HG02885 (cell line): ENCODE measurements around the gene PITPNC1.
"Not testable (repeated sequence)": the region's sequence is repeated elsewhere in the genome, so short reads cannot be mapped to it uniquely, and the experiment has no call there.

Experiments used
- ATAC-seq: cut with Tn5 transposase; IDR thresholded peaks from one replicate; pipeline ENCODE4 v1.9.1; 2021; ENCODE audit warnings: mild to moderate bottlenecking; ENCODE audit not compliant: unreplicated experiment, poor library complexity

Gene PITPNC1

GRCh38 chr17:67376737-67377487, at the start of gene PITPNC1:
PITPNC1 (plus strand) TSS chr17:67377281.
- ATAC-seq, result peak; percentile 73

DNA sequence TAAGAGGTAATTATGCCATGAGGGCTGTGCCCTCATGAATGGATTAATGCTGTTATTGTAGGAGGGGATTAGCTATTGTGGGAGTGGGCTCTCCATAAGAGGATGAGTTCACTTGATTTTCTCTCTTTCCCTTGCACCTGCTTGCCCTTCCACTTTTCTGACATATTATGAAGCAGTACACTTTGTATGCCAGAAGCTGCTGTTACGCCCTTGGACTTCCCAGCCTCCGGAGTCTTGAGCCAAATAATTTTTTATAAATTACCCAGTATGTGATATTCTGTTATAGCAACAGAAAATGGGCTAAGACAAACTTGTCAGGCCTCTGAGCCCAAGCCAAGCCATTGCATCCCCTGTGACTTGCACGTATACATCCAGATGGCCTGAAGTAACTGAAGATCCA, 49.1 kb upstream of the PITPNC1 start:
- no peak for ATAC-seq

DNA sequence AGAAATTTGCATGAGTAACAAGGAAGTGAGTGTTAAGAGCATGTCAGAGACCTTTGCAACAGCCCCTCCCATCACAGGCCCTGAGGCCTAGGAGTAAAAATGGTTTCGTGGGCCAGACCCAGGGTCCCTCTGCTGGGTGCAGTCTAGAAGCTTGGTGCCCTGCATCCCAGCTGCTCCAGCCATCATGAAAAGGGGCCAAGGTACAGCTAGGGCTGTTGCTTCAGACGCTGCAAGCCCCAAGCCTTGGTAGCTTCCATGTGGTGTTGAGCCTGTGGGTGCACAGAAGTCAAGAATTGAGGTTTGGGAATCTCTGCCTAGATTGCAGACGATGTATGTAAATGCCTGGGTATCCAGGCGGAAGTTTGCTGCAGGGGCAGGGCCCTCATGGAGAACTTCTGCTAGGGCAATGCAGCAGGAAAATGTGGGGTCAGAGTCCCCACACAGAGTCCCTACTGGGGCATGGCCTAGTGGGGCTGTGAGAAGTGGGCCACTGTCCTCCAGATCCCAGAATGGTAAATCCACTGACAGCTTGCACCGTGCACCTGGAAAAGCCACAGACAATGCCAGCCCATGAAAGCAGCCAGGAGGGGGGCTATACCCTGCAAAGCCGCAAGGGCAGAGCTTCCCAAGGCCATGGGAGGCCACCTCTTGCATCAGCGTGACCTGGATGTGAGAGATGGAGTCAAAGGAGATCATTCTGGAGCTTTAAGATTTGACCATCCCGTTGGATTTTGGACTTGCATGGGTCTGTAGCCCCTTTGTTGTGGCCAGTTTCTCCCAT, 45.5 kb upstream of the PITPNC1 start:
- ATAC-seq, result not testable (repeated sequence)

DNA sequence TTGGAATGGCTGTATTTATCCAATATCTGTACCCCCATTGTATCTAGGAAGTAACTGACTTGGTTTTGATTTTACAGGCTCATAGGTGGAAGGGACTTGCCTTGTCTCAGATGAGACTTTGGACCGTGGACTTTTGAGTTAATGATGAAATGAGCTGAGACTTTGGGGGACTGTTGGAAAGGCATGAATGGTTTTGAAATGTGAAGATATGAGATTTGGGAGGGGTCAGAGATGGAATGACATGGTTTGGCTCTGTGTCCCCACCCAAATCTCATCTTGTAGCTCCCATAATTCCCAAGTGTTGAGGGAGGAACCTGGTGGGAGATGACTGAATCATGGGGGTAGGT, 44.9 kb upstream of the PITPNC1 start:
- ATAC-seq, result not testable (repeated sequence)

GRCh38 chr17:67335245-67335835, 41.7 kb upstream of the PITPNC1 start:
- ATAC-seq, result no peak

DNA sequence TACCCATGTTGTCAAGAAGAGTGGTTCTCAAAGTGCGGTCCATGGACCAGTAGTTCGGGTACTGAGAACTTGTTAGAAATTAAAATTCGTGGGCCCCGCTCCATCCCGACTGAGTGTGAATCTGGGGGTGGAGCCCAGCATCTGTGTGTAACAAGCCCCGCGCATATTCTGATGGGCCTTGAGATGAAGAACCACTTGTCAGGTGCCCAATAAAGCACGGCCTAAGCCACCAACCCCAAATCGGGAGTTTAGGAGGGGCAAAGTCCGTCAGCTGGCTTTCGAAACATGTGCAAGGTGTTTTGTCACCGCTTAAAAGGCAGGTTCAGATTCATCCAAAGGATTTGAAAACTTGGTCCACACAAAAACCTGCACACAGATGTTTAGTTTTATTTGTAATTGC, 40.2 kb upstream of the PITPNC1 start:
- no peak for ATAC-seq

- ATAC-seq, result not testable (repeated sequence)
Measured at GRCh38 chr17:67338353-67338752, 38.7 kb upstream of the PITPNC1 start.

GRCh38 chr17:67343237-67343636, 33.8 kb upstream of the PITPNC1 start:
- ATAC-seq, result no peak

GRCh38 chr17:67347826-67348225, 29.3 kb upstream of the PITPNC1 start:
- ATAC-seq, result no peak

- ATAC-seq, result no peak
Measured at GRCh38 chr17:67349420-67349819, 27.7 kb upstream of the PITPNC1 start.

DNA sequence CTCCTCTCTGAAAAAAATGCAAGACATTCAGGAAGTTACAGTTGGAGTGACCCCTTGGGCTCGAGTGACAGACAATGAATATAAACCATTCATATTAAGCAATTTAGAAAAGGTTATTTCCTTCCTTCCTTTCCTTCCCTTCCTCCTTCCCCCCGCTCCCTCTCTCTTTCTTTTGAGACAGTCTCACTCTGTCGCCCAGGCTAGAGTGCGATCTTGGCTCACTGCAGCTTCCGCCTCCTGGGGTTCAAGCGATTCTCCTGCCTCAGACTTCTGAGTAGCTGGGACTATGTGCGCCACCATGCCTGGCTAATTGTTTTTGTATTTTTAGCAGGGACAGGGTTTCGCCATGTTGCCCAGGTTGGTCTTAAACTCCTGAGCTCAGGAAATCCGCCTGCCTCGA, 23.9 kb upstream of the PITPNC1 start:
- ATAC-seq, result no peak

- no peak for ATAC-seq
Measured at GRCh38 chr17:67353929-67354574, 23.0 kb upstream of the PITPNC1 start.

DNA sequence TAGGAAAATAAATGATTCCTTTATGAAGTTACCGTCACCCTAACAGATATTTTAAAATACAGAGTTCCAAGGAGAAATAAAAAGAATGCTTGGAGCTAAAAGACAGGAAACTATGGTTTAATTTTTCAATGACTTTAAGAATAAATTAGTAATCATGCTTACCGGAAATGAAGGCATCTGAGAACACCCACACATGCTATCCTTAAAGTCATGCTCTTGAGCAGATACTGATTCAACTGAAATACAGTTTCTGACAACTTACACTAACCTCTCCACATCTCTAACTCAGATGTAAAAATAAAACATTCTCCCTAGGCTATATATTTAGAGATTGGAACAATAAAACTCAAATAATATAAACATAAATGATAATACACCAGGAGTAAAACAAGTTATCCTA, 18.5 kb upstream of the PITPNC1 start:
- no peak for ATAC-seq

GRCh38 chr17:67359960-67360791, 16.9 kb upstream of the PITPNC1 start:
- no peak for ATAC-seq

- ATAC-seq, result no peak
Measured at GRCh38 chr17:67360880-67361279, 16.2 kb upstream of the PITPNC1 start.

- ATAC-seq, result no peak
Measured at GRCh38 chr17:67362173-67362572, 14.9 kb upstream of the PITPNC1 start.

- ATAC-seq, result no peak
Measured at GRCh38 chr17:67364847-67365737, 12.0 kb upstream of the PITPNC1 start.

DNA sequence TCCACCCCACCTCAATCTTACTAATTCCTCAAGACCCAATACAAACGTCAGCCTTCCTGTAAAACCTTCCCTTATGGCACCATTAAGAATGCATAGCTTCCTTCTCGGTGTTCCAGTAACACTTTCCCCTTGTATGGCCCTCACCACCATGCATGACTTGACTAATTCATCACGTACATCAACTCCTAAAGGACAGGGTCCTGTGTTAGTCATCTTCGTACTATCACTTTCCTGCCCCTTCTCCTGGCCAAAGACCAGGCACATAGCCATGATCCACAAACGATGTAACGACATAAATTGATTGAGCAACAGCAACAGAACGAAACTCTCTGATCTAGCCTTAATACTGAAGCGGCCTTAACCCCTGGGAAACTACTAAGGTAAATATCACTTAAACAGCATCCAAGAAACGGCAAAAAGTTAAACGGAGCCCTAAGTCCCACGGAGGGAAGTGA, 11.3 kb upstream of the PITPNC1 start:
- peak; percentile 20 for ATAC-seq
